Measurements from ENCODE around the gene MCOLN2.

- no peak for TF ChIP-seq EZH2 (IDR thresholded peaks at IDR 0.05; ENCODE audit: insufficient read depth, poor library complexity, severe bottlenecking)
- no peak for TF ChIP-seq EZH2phosphoT487 (IDR thresholded peaks at IDR 0.05; ENCODE audit: insufficient read depth, low read depth)
These were observed 31.2 kb upstream of the MCOLN2 start for GRCh38 chr1:85028151-85028550.
